LHCN-M2 (cell line): ENCODE data around the gene TMEM106C. TPM values are rescaled to one million over a fixed set of nuclear protein-coding genes. Genes with fewer than 3 reads are reported as not detected.

Experiments used
- DNase-seq: peaks from one replicate; pipeline ENCODE4 v3.0.0-alpha.2; 2012; ENCODE audit warnings: low read depth
- total RNA-seq: library from RNA; depleted of rRNA; stranded (reverse); fragments of >200 nt; gene quantifications from 2 replicates; pipeline ENCODE4 v1.2.3, GENCODE V29; 2014

Gene TMEM106C
- total RNA-seq, 1 experiment from 2014 or later = 146 TPM

DNA sequence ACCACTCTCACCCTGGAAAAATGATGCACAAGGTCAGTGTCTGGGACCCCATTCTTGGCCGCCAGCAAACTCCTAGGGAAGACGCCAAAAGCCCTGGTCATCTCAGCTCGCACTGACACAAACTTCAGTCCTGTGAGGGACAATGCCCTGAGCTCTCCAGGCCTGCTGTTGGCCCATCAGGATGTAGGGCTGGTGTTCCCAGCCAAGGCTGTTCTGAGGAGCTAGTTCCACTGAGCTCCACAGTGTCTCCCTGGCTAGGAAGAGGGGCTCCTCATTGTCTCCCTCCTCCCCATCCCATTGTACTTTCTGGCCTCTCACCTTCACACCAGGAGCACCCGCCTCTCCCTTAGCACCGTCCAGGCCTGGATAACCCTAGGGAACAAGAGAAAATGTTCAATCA, 30.1 kb downstream of the TMEM106C start:
- no peak for DNase-seq

DNA sequence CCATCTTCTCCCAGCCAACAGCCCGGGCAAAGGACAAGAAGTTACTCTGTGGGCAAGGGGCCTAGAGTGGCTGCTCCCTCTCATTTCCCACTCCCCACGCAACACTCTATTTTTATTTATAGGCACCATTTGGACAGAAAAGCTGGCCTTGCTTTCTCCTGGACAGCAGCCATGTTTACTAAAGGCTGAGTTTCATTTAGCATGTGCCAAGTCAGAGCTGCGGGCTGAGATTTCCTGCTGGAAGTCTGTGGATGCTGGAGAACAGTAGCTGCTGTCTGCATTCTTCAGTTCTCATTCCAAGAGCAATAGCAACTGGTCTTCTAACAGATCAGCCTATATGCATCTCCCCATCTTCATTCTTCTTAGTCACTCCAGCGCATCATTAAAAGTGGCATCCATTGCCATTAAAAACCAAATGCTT, 32.6 kb downstream of the TMEM106C start:
- DNase-seq = no peak

DNA sequence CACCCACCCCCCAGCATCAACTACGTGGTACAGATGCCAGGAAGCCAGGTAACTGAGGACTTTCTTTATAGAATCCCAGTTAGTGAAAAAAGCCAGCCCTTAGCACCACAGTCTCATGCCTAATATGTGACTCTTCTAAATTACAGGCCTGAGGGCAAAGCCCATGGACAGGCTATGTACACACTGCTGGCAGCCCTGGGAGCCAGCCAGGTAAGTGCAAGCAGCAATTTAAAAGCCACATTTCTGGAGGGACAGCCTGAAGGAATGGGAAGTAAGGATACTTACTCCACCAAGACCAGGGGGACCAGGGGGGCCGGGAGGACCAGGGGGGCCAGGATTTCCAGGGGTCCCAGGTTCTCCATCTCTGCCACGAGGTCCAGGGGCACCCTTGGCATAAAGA, 33.9 kb downstream of the TMEM106C start:
- DNase-seq = no peak

DNA sequence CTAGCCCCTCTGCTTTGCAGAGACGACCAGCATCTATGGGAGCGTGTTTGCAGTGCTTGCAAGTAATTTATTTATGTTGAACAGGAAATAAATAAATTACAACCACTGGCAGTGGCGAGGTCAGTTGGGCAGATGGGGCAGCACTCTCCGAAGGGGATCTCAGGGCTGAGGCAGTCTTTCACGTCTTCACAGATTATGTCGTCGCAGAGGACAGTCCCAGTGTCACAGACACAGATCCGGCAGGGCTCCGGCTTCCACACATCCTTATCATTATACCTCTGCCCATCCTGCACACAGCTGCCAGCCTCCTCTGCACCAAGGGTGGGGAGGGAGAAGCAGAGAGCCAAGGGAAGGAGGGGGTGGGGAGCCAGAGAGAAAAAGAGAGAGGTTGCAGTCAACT, 36.4 kb downstream of the TMEM106C start:
- no peak for DNase-seq

DNA sequence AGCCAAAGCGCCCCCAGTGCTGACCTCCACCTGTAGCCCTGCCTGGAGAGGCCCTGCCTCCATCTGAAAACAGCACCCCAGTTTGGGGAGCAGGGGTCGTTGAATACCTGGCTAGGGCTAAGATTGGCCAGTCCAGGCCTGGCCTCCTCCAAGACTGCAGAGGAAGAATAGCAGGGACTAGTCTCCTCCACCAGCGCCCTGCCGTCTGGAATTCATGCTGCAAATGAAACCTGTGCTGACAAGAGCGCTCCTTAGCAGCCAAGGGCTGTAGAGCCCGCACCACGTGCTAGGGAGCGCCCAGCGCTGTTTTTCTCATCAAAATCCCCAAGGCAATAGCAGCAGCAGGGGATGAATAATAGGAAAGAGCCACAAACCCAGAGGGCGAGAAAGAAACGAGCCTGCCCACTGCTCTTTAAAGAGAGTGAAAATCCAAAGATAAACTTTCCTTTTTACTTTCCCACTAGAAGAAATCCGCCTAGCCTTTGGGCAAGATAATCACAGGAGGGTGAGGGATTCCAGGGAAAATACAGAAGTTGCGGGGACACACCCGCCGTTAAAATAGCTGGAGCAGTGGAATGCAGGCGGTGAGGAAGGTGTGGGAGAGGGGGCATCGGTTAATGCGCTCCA, 37.6 kb downstream of the TMEM106C start:
- peak; percentile 45 for DNase-seq

DNA sequence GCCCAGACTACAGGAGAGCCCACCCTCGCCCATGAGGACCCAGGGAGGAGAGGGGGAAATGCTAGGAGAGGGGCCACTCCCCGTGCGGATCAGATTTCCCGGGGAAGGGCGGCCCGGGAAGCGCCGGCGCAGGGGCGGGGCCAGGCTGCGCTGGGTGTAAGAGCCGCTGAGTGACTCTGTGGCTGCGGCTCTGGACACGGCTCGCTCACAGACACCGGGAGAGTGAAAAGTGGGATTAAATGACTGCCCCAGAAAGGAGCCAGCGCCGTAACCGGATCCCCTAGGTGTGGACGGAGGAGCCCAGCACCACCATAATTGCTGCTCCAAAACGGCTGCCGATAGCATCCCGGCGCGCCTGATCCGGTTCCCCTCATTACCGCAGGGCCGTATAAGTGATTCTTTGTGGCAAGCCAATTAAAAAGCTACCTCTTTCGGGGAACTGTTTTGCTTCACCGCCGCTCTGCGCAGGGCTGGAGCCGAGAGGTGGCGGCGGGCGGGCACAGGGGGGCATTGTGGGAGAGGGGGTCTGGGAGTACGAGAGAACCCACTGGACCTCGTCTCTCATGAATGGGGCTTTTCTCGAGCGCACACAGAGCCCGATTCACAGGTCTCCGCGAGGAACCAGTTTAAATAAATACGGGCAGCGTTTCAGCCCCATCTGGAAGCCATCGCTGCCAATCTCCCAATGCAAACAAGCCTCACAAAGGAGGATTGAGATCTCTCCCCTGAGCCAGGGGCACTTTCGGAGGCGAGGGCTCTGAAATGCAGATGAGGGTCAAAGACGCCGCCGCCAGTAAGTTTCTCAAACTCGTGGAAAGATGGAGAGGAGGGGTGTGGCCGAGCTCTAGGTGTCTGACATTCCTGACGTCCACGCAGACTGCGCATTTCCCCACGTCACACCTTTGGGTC, 38.4 kb downstream of the TMEM106C start:
- DNase-seq = no peak

DNA sequence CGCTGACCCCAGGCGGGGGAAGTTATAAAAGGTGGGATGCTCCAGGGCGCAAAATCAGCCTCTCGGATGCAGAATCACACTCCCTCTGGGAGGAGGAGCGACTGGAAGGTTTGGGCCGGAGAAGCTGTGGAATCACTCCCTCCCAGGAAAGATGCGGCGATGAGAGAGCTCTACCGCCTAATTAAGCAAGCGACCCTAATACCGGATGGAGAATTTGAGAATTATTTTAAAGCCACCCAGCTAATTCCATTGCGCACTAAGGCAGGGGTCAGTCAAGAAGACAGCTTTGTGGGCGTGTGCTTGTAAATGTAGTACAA, 39.0 kb downstream of the TMEM106C start:
- no peak for DNase-seq

DNA sequence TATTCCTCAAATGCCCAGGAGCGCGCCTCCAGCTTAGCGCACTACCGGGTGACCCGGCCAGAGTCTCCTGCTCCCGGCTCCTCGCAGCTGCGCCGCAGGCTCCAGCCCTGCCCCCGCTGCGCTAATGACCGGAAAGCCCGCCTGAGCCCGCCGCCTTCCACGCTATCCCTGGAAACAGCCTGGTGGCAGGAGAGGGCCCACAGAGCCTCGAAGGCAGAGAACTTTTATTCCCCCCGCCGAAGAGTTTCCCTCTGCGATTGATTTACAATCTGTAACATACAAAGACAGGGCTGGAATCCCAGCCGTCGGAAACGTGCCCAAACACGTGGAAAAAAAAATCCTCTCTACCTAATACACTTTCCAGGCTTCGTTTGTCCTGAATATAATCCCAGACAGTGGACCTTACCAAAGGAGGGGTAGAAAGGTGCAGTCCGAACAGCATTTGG, 39.4 kb downstream of the TMEM106C start:
- DNase-seq = no peak

DNA sequence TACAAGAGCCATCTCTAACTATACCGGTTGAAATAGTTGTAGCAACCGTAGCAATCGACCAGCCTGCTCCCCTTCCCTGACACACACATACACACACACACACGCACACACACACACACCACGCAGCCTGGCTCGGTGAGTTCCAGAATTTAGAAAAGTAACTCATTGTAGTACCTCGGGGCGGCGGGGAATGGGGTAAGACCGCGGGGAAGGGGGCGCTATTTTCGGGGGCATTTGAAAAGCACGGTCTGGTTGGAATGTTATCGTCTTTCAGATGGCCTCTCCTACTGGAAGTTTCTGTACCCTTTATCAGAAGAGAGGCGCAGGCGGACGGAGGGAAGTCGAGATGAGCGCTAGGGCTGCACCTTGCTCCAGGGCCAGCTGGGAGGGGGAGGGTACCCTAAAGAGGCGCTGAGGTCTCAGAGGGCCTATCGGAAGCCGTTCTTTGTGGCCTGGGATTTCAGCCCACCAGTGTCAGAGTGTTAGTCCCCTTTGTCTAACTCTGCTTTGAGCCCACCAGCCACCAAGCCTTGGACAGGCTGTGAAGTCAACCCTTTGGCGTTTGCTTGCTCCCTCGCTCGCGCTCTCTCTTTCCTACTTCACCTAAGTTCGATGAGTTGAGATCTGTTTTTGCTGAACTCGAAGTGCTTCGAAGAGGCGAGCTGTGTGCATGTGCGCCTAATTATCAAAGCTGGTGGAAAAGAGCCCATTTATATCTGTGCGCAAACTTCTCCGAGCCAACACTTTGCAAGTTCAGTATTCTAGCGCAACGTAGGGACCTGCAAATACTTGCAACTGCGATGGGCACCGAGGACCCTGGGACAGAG, 40.0 kb downstream of the TMEM106C start:
- no peak for DNase-seq

DNA sequence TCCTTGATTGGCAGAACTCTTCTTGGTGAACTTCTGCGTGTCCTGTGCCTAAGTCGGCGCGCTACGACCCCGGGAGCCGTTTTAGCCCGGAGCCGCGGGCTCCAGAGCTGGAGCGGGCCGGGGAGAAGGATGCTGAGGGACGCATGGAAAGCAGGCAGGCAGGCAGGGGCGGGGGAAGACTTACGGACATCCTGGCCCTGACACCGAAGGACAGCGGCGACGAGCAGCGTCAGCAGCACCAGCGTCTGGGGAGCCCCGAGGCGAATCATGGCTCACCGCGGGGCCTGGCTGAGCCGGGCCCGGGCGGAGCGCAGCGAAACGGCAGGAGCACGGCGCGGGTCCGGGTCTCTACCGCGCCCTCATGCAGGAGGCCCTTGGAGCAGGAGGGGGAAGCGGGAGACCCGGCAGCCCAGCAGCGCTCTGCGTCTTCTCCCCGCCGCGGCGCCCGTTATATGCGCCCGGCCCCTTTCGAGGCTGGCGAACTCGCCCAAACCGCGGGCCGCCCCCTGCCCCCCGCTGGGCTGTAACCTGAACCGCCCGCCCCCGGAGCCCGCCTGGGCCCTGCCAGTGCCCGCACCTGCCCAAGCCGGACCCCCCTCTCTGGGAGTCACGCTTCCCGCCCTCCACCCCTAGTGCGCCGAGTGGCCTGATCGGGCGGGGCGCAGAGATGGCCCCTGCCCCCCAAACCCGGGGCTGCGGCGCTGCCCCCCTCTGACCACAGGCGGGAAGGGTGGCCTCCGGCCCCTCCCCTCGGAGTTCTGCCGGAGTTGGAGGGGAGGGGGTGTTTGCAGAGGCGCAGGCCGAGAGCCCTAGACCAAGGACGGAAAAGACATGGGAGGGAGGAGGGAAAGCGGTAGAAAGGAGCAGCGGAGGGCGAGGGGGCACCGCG, 40.9 kb downstream of the TMEM106C start, which contains the start of gene COL2A1:
Gene COL2A1 (minus strand): TSS at position 424 of the 889 bp plus-strand sequence. CDS start 155 bp downstream, at position 269.
- no peak for DNase-seq

DNA sequence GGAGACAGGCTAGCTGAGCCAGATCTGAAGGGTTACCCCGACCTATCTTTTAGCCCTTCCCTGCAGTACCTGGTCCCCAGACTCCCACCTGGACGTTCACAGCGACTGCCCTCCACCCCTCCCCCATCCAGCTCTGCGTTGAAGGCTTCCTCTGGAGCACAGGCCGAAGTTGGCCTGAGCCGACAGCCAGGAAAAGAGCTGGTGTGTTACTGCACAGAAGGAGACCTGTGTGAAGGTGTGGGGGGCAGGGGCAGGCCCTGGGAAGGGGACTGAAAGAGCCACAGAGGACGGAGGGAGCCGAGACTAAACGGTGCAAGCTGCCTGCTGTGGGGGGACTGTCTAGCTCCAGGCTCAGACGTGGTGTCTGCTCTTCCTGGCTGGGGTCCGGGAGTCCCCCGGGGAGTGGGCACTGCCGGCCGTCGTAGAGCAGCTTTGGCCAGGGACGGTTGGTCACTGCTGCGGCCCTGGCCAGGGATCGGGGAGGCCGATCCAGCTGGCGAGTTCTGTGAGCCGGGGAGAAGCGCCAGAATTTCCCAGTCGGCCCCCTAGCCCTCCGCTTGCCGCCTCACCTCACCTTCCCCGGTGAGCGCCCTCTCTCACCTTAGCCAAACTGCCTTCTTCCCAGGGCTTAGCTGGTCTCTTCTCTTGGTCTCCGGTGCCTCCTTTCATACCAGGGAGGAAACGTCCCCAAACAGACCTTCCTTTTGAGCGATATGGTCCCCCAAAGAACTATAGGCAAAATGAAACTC, 41.8 kb downstream of the TMEM106C start:
- no peak for DNase-seq

DNA sequence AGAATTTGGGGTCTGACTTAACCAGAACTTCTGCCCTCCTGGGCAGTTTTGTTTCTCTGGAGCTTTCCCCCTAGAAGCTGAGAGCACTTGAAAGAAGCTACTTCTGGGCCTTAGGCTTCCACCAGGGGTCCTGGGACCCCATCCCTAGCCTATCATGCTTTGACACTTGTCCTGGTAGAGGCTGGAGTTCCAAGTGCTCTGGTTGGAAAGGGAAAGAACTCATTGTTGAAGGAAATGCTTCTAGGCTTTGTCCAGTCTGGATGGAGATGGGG, 42.3 kb downstream of the TMEM106C start:
- DNase-seq = no peak

DNA sequence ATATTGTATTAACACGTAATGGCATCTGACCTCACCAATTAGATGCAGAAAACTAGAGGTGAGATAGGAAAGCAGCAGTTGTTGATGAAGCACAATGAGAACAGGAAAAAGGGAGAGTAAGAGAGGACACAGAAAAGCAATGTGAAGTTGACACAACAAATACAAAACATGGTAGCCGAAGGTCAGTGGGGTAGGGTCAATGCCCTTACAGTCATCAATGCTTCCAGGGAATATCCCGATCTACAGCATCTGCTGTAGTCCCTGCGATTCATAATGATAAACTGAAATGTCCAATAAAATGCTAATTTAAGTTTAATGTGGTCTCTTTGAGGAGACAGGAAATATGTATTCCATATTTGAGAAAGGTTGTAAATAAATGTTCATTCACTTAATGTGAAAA, 43.8 kb downstream of the TMEM106C start:
- DNase-seq = no peak

DNA sequence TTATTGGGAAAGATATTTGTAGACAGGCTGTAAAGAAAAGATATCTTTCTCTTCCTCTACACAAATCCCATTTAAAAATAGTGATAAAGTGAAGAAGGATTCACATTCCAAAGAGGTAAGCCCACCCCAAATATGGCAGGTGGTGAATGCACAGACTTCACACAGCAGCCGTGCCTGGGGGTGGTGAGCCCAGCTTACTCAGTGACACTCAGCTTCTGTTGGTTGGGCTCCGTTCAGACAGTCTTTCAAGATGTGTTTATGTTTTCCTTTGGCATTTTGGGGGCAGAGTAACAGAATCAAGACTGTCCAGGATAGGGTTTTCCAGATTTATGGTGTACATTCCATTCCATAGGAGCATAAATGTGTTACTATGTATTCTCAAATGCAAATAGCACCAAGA, 45.0 kb downstream of the TMEM106C start:
- DNase-seq = no peak

DNA sequence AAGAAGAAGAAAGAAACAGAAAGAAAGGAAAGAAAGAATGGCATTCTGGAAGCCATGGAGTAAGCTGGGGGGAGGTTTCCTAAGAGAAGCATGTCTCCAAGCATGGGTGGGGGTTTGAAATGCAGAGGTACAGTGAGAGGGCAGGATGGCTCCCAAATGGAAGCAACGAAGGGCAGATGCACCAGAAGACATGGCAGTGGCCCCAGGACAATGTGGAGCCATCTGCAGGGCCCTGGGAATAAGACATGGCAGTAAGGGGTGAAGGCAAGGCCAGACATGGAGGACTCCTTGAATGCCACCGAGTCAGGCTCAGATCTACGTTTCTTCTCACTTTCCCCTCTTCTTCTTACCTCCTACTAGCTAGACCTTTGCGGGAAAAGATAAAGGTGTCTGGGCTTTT, 45.6 kb downstream of the TMEM106C start:
- DNase-seq = no peak

DNA sequence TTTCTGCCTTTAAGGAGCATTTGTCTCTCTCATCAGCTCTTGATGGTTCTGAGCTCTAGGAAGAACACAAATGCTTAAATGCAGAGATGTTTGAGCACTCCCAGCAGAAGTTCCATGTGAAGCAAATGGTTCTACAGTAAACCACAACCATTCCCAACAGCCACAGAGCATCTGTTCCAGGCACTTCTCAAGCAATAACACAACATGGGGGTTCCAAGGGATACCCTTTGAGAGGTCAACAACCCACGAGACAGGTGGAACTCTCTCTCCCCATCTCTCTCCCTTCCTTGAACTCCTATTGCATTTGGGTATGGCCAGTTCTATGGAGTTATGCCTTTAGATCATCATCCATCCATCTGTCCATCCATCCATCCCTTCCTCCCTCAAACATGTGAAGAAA, 46.1 kb downstream of the TMEM106C start:
- no peak for DNase-seq

DNA sequence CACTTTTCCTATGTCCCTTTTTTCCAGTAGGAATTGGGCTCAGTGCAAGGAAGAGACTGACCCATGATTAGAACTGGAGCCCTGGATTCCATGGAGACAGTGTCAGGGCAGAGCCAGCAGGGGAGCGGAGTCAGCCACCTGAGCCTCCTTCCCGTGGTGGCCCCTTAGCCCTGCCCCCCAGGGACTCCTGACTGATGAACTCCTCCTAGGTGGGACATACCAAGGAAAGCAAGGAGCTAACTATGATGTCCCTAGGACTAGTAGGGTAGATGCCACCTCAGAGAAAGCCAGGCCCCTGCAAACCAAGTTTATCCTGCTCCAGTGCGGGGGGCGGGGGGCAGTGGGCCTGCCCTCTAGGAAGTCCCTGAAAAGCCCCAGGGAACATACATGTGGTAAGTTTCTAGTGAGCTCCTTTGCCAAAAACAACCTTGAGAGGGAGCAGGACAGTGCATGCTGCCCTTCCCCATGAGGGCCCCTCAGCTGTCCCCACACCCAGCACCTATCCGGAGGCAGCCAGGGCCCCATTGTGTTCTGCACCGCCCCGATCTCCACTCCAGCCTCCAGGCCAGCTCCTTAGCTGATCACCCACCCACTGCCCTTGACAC, 47.1 kb downstream of the TMEM106C start:
- DNase-seq = no peak

DNA sequence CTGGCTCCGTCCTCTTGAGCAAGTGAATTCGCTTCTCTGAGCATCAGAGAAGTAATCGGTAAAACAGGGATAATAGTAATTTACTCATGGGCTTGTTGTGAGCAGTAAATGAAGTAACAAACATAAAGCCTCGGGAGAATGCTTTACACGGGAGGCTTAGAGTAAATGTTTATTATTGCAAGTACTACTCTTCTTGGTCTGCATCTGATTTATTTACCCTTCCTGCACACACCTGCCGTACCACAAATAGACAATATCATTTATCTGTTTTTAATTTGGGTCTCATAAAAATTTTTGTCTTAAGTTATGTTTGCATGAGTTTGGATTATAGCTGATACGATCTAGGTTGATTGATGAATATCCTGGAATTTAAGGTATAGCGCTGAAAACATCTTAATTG, 48.7 kb downstream of the TMEM106C start:
- no peak for DNase-seq

DNA sequence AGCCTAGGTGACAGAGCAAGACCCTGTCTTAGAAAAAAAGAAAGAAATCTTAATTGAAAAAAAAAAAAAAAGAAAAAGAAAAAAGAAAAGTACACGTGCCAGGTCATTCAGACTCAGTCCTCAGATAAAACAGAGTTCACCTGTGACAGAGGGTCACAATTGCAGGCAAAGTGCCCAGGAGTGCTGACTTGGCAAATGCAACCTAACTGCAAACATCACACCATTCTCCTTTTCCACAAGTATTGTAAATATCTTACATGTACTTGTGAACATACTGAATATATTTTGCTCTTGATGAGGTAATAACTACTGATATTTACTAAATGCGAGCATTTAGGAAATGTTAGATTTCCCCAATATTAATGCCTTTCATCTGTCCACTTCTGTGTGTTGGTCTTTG, 49.9 kb downstream of the TMEM106C start:
- DNase-seq = no peak

DNA sequence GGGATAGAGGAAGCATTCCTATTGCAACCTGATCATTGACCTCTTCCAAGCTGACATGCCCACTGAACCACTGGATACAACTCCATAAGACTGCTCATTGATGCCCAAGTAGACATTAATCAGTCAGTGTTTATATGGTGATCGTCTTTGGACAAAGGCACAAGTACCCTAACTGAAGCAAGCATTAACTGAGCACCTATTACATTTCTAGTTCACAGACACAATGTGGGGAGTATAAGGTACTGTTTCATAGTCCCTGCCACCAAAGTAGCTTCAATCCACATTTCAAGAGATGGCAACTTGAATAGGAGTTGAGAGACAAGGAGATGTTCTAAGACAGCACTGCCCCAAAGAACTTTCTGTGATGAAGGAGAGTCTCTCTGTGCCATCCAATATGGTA, 51.7 kb downstream of the TMEM106C start:
- DNase-seq = no peak
